GM18505 (cell line): Measurements from ENCODE around the gene AVL9.

Experiments
- ATAC-seq: cut with Tn5 transposase; IDR thresholded peaks from one replicate; pipeline ENCODE4 v1.9.1; 2021; ENCODE audit not compliant: unreplicated experiment
- POLR2A ChIP-seq: IDR thresholded peaks from 4 replicates; pipeline ENCODE4 v1.6.1; 2011; ENCODE audit warnings: borderline replicate concordance; ENCODE audit not compliant: insufficient read depth, insufficient read length; ENCODE audit errors: extremely low read depth

The AVL9 gene

GRCh38 chr7:32502728-32503127, 7.4 kb downstream of the AVL9 start:
- no peak for TF ChIP-seq POLR2A
- ATAC-seq: no peak

GRCh38 chr7:32506266-32507054, 11.2 kb downstream of the AVL9 start:
- no peak for ATAC-seq

GRCh38 chr7:32507414-32507813, 12.1 kb downstream of the AVL9 start:
- TF ChIP-seq POLR2A: no peak
- ATAC-seq: no peak

More at GRCh38 chr7:32506266-32507054, 11.2 kb downstream of the AVL9 start:
- no peak for TF ChIP-seq POLR2A

- no peak for ATAC-seq
- TF ChIP-seq POLR2A: no peak
These were observed 16.5 kb downstream of the AVL9 start for GRCh38 chr7:32511791-32512190.

- no peak for TF ChIP-seq POLR2A
- ATAC-seq: no peak
These were observed 17.9 kb downstream of the AVL9 start for GRCh38 chr7:32513210-32513609.

DNA sequence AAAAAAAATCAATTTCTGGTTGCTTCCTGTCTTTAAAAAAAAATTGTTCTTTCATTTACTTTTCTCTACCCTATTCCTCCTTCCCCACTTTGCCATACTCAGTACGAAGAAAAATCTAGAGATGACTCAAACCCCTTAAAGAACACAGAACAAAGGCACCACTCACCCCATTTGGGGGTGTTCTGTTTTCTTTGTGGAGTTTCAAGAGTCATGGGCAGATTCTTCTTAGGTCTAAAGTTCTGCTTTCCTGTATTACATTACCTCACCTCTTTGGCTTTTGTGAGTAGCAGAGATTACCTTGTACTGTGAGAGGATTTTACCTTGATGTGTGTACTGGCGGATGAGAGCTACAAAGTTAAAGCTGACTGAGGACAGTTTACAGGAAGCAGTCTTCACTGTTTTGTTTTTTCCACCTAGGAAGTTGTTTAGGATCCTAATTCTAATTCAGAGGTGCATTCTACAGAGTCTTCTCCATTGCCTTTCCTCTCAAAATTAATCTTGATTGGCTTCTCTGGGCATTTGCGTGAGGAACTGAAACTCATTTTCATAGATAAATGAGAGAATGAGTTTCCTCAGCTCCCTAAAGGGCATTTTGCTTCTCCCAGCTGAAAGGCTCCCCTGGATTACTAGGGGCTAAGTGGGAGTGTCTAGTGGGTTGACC, 20.7 kb downstream of the AVL9 start:
- no peak for TF ChIP-seq POLR2A
- peak; percentile 81 for ATAC-seq

GRCh38 chr7:32516551-32517100, 21.3 kb downstream of the AVL9 start:
- no peak for TF ChIP-seq POLR2A
- peak; percentile 8 for ATAC-seq

DNA sequence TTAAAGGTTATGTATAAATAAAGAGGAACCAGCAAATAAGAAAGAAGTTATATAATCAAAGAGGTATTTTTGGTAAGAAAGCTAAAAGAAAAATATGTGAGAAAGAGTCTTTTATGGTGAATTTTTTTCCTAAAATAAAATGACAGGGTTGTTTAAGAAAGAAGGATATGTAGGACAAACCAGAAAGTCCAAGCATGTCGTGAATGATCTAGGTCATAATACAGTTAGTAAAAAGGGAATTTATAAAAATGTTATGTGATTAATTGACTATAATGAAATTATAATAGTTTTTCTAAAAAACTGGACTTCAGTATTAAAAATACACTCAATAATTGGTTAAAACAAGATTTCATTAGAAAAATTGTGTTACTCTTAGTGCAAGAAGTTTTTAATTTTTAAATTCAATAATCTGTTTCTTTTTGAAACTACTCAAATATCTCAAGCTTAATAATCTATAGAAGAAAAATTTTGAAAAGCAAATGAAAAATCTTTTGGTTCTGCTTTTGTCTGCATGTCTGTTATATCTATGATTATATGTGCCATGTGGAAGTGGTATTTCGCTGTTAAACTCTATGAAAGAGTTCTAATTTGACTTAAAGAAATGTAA, 23.3 kb downstream of the AVL9 start:
- TF ChIP-seq POLR2A: no peak
- no peak for ATAC-seq

- ATAC-seq: no peak
- TF ChIP-seq POLR2A: no peak
These were observed 24.5 kb downstream of the AVL9 start for GRCh38 chr7:32519763-32520162.

- no peak for TF ChIP-seq POLR2A
- no peak for ATAC-seq
These were observed 27.6 kb downstream of the AVL9 start for GRCh38 chr7:32522746-32523530.

GRCh38 chr7:32524631-32525030, 29.3 kb downstream of the AVL9 start:
- no peak for TF ChIP-seq POLR2A
- no peak for ATAC-seq

- TF ChIP-seq POLR2A: no peak
- ATAC-seq: no peak
These were observed 30.6 kb downstream of the AVL9 start for GRCh38 chr7:32525839-32526238.

DNA sequence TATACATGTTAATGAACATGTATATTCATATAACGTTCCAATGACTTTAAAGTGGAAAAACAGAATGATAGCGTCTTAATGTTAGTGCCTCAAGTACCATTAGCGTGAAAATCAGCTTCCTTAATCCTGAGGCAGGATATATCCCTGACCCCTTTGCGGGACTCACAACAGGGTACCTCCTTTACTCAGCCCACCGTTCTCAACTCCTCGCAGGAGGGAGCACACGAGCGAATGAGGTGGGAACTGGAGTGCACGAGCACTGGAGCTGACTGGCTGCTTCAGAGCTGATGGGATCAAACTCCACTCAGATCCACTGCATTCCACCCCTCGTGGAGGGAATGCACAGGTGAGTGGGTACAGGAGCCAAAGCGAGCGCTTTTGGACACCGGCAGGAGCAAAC, 36.1 kb downstream of the AVL9 start:
- no peak for ATAC-seq
- no peak for TF ChIP-seq POLR2A
